K562 (cell line): ENCODE measurements around the gene DYRK1A. TPM values are rescaled to one million over a fixed set of nuclear protein-coding genes. Genes with fewer than 3 reads are reported as not detected.

Experiments
- CBFA2T3 ChIP-seq: fragments of 450-650 bp; IDR thresholded peaks from 2 replicates; pipeline ENCODE4 v1.6.1; 2017
- ETV1 ChIP-seq: fragments of 450-650 bp; conservative IDR thresholded peaks from 2 replicates; pipeline ENCODE4 v1.6.1; 2016; ENCODE audit warnings: missing genetic modification characterization, control low read depth, low read depth, missing compliant biosample characterization
- HMBOX1 ChIP-seq: sonication (generic); IDR thresholded peaks from 2 replicates; pipeline ENCODE4 v1.6.1; 2016
- PBX2 ChIP-seq, 2 experiments: IDR thresholded peaks in 1 of 2; conservative IDR thresholded peaks in 1 of 2; 2 replicates each; pipeline ENCODE4 v1.6.1; 2016; ENCODE audit warnings: low read depth in 2 of 2, mild to moderate bottlenecking in 1 of 2, missing compliant biosample characterization in 1 of 2, missing genetic modification characterization in 1 of 2, moderate library complexity in 1 of 2
- TCF15 ChIP-seq: fragments of 250-450 bp; sonication (Bioruptor Pico); IDR thresholded peaks from 2 replicates; pipeline ENCODE4 v1.8.0; 2022; ENCODE audit warnings: moderate library complexity, mild to moderate bottlenecking, inconsistent platforms
- ZNF407 ChIP-seq: fragments of 450-650 bp; IDR thresholded peaks from 2 replicates; pipeline ENCODE4 v1.6.1; 2016; ENCODE audit warnings: low read depth
- polyA plus RNA-seq, 8 experiments: library from polyadenylated mRNA; depleted of rRNA in 4 of 8; stranded (reverse) in 5 of 8; unstranded in 3 of 8; fragments of >200 nt; fragmentation: Nextera tagmentation in 2 of 8; fragmentation: Illumina TruSeq in 1 of 8; extraction: Ambion mirVana in 2 of 8; extraction: Trizol in 1 of 8; gene quantifications; 2 replicates each; pipeline versions ENCODE4 v1.2.1 to v1.2.3, GENCODE V29; 2011 to 2014; ENCODE audit warnings: inconsistent platforms in 1 of 8, missing spikeins in 1 of 8
- total RNA-seq, 7 experiments: library from RNA; depleted of rRNA in 6 of 7; stranded (reverse); fragments of >200 nt in 6 of 7; fragmentation: Illumina TruSeq in 2 of 7; extraction: Trizol in 2 of 7; gene quantifications; 2 replicates each; pipeline versions ENCODE4 v1.2.1 to v1.2.3, GENCODE V29; 2011 to 2021; ENCODE audit warnings: low replicate concordance in 1 of 7

The DYRK1A gene
- total and polyA plus RNA-seq, 9 of the 15 experiments (the other 6 are each of a cell fraction or from before 2014, with no cell fraction given) = 3.7 to 64.8 (median 42.3) TPM

- TF ChIP-seq ZNF407 (no peak), ETV1 (tag) (peak; percentile 71), TCF15 (CRISPR knock-in tag) (no peak), PBX2 (CRISPR knock-in tag; IDR thresholded peaks at IDR 0.05; ENCODE audit: low read depth) (no peak), PBX2 (tag; conservative IDR thresholded peaks at IDR 0.05; ENCODE audit: low read depth) (no peak), HMBOX1 (no peak), CBFA2T3 (peak; percentile 52; the same call in 1 of the 2 replicates)
Measured at GRCh38 chr21:37358397-37358796, 8.2 kb upstream of the DYRK1A start (continued).
